Astrocyte (in vitro differentiated cells and primary cell): ENCODE data around the gene NCKAP1.

Experiments
- CTCF ChIP-seq: IDR thresholded peaks from 2 replicates; pipeline ENCODE4 v1.5.1; 2011; ENCODE audit warnings: low read depth, mild to moderate bottlenecking, inconsistent platforms, low read length, moderate library complexity; ENCODE audit not compliant: insufficient read depth
- EZH2 ChIP-seq: IDR thresholded peaks from 2 replicates; pipeline ENCODE4 v1.6.1; 2012; ENCODE audit warnings: mild to moderate bottlenecking, low read length, inconsistent platforms; ENCODE audit not compliant: insufficient read depth

- TF ChIP-seq EZH2 = no peak
- TF ChIP-seq CTCF = no peak
Observed at GRCh38 chr2:183027443-183027842, 10.8 kb downstream of the NCKAP1 start.
